Activated CD4-positive, alpha-beta T cell treated with anti-CD3 and anti-CD28 coated beads, Interleukin-2, amount 50 U/mL, for 1 hour (primary cell): Measurements from ENCODE around the gene RPS6KA5.

Source experiments
- DNase-seq: peaks from one replicate; pipeline ENCODE4 v3.0.0-alpha.2; 2020

Gene RPS6KA5

DNA sequence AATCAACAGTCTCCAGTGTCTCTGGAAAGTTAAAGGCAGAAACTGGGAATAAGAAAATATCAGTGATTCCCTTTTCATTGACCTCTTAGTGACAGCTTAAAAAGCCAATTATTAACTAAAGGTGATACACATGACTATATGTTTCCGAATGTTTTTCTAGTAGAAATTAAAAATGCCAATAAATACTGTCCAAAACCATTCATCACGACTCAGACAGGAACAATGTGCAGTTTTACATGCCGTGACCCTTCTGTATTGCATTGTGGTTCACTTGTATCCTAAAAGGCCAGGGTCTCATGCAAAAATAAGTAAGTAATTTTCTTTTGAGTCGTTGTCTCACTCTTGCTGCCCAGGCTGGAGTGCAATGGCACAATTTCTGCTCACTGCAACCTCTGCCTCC, 138.3 kb downstream of the RPS6KA5 start:
- DNase-seq = no peak

DNA sequence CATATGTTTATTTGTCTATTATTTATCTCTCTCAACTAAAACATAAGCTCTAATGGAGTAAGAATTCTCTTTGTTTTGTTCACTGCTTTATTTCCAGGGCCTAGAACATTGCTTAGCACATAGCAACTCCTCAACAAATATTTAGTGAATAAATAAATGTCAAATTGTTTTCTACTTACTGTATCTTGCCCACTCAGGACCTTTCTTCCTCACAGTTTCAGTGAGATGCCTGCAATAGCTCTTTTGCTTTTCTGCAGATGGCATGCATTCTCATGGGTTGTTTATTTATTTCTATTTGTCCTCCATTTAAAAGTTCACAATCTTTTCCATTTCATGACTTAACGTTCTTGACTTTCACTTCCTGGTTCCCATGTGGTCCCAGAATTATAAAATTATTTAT, 149.3 kb downstream of the RPS6KA5 start:
- no peak for DNase-seq

DNA sequence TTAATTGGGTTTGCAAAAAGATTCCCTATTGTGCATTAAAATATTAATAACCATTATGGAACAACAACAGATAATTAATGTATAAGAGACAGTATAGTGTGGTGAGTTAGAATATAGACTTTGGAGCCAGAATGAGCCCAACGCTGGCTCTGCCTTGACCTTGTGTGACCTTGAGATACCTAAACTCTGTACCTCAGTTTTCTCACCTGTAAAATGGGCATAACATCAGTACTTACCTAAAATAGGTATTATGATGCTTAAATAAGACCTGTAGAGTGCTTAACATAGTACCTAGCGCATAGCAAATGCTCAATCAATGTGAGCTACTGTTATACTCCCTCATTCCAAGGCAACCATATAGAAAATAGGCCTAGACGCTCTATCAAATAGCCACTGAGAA, 153.3 kb downstream of the RPS6KA5 start:
- no peak for DNase-seq

DNA sequence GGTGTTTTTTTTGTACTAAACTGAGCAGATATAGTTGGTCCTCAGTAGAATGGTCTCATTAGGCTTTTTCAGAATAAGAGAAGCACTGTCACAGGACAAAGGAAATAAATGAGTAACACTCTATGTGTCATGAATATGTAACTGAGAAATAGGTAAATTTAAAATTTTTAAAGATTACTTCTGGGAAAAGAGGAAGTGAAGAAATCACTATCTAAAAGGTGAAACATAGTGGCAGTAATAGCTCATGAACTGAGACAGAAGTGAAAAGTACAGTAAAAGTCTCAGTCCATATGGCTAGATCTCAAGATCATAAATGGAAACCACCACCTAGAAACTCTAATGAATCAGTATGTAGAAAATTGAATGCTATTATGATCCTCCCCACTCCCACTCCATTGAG, 154.9 kb downstream of the RPS6KA5 start:
- no peak for DNase-seq

DNA sequence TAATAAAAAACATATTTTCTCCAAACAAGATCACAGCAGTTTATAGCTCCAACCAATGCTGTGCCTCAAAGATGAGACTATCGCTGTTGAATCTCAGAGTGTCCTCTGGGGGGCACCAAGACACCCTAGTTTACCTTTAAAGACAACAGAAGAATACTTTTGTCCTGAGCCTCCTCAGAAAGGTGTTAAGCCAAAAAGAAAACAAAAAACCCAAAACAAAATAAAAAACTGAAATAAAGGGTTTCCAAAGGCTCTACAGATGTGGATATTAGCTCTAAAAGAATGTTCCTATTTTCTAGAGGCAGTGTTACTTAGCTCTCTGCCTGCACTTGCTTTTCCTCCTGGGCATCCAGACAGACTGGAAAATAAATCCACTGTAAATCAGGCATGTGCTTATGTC, 157.3 kb downstream of the RPS6KA5 start:
- peak; percentile 53 for DNase-seq

DNA sequence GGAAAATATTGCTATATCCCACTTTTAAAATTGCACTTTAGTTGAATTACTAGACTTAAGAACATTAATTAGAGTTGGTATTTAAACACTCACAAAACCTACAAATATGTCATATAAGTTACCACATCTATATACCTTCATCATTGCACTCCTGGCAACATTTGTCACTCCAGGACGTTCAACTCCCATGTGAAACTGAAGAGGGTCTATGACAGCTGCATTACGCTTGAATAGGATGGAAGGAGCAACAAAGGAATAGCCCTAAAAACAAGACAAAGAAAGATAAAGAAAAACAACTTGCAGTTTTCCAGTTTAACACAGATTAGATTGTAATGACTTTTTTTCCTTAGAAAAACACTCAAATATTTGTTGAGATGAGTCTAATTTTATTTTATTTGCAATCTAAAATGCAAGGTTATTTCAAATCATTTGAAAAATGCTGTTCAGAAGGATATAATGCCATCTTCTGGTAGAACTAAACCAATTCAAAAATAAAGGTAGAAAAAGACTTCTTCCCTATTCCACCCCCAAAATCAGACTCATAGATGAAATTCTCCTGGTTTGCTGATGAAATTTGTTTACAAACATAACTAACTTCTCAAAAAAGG, 159.9 kb downstream of the RPS6KA5 start:
- no peak for DNase-seq

DNA sequence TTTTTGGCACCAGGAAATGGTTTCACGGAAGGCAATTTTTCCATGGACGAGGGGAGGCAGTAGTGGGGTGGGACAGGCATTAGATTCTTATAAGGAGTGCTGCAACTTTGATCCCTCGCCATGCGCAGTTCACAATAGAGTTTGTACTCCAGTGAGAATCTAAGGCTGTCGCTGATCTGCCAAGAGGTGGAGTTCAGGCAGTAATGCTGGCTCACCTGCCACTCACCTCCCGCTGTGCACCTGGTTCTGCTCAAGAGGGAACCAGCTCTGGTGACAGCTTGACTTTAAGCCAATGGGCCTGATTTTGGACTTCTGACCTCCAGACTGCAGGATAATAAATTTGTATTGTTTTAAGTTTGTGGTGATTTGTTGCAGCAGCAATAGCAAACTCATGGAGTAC, 163.4 kb downstream of the RPS6KA5 start:
- no peak for DNase-seq

DNA sequence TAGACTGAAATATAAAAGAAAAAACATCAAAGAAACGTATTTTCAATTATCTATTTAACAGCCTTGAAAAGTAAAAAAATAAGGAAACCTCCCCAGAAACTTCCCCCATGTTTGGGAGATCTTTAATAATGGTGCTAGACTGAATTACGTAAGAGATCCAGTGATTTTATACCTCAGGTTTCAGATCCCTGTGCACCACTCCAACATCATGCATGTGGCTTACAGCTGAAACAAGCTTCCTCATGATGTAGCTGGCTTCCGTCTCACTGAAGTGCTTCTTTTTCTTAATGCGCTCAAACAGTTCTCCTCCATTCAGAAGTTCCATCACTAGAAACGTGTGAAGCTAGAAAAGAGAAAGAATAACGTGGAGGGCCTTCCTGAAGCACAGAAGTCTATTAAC, 166.2 kb downstream of the RPS6KA5 start:
- DNase-seq = no peak

DNA sequence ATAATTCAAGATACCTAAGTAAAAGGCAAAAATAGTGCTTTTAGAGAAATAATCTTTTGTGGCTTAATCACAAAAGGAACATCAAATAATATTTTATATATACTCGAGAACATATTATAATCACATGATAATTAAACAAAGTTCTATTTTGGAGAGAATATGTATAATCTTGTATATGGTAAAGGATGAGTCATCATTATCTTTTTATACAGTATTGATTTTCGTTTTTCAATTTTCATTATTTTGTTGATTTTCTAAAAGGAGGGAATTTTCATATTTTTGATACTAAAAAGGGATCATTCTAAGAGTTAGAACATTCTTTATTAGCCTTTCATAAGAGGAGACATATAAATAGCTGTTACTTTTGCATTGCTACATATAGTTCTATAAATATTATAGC, 166.9 kb downstream of the RPS6KA5 start:
- no peak for DNase-seq

DNA sequence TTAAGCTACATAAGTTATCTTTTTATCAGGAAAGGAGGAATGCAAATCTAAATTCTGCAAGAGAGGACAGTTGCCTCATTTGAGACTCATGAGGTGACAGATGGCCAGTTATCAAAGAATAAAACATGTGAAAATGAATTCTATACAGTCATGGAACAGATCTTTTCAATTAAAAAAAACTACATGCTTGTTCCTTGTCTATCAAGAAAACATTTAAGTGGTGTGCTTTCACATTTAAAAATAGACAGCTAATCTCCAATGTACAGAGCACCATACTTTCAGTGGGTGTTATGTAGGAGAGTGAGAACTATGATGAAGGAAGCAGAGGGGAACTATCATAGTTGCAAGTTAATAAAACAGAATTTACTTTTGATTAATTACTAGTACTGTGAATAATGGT, 167.5 kb downstream of the RPS6KA5 start:
- no peak for DNase-seq

DNA sequence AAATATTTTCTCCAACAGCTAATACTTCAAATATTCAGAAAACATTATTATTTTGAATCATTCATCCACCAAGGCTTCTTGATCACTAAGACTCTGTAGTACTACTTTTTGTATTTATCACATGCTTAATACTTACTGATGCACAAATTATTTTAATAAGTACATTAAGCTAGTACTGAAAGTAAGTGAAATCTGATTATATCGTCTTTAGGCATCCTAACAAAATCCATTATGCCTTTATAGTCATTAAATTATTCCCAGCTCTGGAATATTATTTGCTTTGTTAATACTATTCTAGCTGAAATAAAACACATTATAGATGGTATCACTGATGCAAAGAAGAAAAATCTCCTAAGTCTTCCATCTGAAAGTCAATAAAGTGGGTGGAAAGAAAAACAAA, 169.1 kb downstream of the RPS6KA5 start:
- no peak for DNase-seq

DNA sequence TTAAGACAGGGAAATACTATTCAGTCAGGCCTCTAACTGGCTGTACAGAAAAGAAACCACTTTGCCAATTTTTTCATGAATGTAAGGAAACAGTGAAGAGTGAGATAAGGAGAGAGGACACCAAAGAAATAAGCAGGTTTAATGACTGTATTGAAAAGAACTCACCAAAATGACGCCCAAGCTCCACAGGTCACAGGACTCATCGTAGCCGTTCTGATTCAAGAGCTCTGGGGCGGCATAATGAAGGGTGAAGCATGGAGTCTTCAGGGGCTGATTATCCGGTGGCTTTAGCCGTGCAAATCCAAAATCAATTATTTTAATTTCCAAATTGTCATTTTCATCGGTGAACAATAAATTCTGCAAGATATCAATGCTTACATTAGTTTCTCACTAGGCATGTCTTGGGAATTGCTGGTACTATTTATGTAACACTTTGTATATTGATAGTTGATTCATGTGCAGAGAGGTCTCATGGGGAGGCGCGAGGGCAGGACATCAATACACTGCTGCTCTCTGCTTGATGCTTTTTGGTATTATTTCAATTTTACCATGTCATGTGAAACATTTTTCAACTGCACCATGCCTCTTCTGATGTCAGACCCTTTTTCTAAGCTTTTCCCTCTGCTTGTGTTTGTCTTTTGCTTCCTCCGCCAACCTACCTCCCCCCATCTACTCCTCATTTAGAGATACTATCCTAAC, 170.0 kb downstream of the RPS6KA5 start:
- no peak for DNase-seq

DNA sequence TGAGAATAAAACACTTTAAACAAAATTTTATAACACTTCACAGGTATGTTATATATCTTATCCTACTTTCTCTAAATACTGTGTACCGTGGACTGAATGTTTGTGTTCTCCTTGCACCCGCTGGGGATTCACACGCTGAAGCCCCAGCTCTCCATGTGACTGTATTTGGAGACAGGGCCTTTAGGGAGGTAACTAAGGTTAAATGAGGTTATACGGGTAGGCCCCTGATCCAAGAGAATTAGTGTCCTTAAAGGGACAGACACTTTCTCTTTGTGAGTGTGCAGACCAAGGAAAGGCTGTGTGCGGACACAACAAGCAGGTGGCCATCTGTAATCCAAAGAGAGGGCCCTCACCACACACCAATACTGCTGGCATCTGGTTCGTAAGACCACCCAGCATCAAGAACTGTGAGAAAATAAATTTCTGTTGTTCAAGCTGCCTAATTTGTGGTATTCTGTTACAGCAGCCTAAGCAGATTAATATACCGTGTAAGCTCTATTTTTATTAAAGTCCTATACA, 174.1 kb downstream of the RPS6KA5 start:
- DNase-seq = no peak

DNA sequence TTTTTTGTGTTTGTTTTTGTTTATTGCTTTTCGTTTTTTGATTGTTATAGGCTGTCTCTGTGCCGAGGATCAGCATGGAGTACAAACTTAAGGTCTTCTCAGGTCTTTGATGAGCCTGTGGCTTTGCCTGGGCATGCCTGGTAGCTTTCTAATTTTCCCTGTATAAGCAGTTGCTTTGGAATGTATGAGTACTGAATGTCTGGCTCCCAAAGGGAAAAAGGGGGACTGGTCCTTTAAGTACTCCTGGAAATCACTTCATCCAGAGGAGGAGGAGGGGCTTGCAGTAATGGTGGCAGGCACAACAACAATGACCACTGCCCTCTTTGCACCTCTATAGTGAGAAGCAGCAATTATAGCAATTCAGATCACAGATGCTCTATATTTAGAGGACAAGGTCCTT, 176.7 kb downstream of the RPS6KA5 start:
- no peak for DNase-seq

DNA sequence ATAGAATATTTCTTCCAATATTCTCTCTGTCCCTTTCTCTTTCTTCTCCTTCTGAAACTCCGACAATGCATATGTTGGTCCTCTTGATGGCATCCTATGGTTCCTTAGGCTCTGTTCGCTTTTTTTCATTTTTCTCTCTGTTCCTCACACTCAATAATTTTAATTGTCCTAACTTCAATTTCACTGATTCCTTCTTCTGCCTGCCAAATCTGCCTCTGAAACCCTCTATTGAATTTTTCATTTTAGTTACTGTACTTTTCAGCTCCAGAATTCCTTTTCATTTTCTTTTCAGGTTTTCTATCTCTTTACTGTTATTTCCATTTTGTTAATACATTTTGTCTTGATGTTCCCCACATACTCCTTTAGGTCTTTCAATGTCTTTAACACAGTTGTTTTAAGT, 177.2 kb downstream of the RPS6KA5 start:
- no peak for DNase-seq

DNA sequence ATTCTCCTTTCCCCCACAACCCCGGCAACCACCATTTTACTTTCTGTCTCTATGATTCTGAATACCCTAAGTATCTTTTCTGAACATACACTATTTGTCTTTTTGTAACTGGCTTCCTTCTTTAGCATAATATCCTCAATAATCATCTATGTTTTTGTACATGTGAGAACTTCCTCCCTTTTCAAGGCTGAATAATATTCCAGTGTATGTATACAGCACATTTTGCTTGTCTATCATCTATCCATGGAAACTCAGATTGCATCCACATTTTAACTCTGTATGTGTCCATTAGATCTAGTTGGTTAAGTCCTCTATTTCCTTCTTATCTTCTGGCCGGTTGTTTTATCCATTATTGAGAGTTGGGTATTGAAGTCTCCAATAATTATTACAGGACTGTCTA, 180.2 kb downstream of the RPS6KA5 start:
- DNase-seq = no peak

DNA sequence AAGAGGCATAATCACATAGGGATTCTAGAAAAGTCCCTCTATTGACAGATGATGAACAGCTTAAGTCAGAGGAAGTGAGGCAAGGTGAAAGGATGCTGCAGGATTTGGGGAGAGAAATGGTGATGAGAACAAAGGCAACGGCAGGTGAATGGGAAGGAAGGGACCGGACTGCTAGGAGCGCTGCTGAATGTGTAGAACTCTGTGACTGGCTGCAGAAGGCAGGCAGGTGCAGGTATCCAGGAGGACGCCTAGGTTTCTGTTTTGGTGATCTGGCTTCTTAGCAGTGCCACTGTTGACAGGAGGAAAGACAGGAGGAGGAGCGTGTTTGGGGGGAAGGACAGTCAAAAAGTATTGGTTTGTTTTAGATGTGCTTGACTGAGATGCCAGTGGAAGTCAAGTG, 185.8 kb downstream of the RPS6KA5 start:
- DNase-seq = no peak

DNA sequence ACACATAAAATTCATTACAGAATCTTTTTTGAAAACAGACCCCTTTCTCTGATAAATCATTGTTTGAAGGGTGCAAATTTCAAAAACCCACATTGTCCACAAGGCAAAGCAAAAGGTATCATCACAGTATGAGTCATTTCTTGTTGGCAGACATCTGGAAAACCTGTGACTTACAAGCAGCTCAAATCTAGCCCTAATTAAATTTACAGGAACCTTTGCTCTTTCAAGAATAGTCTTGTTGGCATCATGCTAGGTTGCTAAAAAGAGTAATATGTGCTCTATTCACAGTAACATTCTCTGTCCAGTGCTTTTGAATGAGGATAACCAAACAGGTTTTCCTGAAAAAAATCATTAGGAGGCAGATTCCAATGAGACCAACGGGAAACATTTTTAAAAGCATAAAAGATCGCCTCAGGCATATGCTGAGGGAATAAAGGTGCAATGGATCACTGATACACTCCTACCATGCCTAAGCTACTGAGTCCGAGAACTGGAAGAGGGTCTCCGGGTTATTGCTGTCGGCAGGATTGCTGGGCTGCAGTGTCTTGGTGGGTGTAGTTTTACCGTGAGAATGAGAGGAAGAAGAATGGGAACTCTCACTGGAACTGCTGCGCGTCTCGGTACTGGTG, 188.7 kb downstream of the RPS6KA5 start:
- DNase-seq = no peak

DNA sequence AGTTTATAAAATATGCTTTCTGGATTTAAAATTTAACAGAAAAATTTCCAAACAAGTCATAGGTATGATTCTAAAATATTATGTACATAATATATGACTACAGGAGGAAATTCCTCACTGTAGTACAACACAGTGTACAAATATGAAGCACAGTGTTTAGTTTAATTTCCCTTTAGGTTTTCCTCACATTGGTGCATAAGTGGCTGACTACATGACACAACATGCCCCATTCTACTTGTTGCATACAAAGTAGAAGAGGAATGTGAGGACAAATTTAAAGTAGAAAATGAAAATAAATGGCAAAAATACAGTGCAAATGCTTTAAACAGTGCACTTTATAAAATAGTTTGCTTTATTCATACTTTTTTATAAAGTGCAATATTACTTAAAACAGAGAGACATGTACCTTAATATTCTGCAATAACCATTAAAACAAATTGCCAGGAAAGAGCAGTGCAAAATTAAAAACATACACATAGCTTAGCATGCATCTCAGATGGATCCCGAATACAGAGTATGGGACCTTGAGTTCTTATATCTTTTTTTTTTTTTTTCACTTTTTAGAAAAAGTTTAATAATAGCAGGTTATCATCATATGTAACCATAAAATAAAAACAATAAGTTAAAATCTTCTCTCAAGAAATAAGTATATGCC, 189.4 kb downstream of the RPS6KA5 start:
- no peak for DNase-seq

DNA sequence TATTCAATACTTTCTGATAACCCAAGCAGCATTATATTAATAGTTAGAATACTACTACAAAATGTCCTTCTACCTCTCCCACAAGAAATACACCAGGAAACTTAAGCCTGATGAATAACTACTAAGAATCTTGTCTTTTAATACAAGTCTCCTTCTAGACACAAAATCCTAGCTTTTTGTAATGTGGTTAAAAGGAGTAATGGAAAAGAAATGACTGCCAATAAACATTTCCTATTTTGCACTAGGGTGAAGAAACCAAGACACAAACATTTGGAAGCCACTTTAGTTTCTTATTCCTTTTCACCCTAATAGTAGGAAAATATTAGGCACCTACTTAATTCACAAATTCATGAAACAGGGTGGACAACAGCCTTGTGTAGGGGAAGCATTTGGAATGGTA, 192.9 kb downstream of the RPS6KA5 start:
- DNase-seq = no peak

DNA sequence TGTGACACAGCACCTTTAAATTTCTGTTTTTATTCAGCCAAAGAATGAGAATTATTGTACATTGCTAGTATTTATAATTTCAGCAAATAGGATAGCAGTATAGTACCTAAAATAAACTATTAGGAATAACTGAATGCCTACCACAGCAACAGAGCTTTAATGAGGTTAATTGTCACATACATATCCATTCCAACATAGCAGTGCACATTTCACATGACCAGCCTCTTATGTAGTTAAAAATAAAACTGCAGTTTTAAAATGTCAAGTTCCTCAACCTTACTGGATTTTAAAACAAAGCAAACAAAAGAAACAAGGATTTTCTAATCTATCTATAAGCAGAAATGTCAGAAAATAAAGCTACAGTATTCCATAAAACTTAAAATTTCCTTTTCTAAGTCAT, 193.6 kb downstream of the RPS6KA5 start:
- DNase-seq = no peak

DNA sequence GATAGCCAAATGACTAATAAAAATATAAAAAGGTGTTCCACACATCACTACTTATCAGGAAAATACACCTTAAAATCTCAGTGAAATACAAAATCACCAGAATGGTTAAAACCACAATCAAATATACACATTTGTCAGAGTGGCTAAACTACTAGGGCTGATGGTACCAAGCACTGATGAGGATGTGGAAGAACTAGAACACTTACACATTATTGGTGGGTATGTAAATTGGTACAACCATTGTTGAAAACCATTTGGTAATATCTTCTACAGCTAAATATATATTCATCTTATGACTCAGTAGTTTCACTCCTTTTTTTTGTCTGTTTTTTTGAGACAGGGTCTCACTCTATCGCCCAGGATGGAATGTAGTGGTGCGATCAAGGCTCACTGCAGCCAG, 195.7 kb downstream of the RPS6KA5 start:
- DNase-seq = no peak

DNA sequence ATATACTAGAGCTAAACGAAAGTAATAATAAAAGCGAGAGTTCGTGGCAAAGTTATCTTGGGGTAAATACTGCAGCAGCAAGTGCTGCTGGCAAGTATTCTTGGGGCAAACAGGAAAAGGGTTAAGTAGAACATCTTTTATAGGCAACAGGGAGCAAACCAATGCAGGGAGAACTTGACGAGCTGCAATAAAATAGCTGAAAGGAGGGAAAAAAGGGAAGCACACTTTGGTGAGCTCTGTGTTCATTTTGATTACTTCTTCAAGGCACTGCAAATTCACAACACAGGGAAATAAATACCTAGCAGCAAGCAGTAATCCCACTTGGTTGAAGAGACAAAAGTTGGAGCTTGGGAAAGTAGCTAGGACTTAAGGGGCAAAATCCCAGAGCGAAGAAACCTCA, 201.9 kb downstream of the RPS6KA5 start:
- DNase-seq = no peak

DNA sequence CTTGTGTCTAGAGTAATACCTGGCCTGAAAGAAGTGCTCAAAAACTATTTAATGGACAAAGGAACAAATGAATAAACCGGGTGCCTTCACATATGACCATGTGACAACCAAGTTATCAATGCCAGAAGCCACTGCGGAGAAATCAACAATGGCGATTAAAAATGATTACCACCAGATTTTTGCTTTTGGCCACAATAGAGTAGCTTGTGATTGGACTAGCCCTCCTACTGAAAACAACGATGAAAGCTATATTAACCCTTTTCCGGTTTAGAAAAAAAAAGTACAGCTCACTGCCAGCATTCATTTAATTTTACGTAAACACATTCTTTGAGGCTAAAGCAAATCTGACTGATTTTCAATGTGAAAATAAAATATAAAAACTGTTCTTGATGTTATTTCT, 202.6 kb downstream of the RPS6KA5 start:
- no peak for DNase-seq
